Natural killer cell treated with Interleukin-12 subunit alpha and Interleukin-12 subunit beta and Interleukin-15 and Interleukin-18, amount 100 ng/mL, for 72 hours (primary cell): ENCODE data around the gene COL4A1. TPM values are rescaled to one million over a fixed set of nuclear protein-coding genes. Genes with fewer than 3 reads are reported as not detected.

Source experiments
- ATAC-seq, 2 donors: fragments of 150-1000 bp; cut with Tn5 transposase in 1 of 2; sonication (Bioruptor Pico), chemical (Tn5 transposase) in 1 of 2; 2 replicates each; pipeline ENCODE4 v1.10.0; 2021
- DNase-seq: peaks from one replicate; pipeline ENCODE4 v3.0.0; 2022; ENCODE audit warnings: low spot score
- H3K27ac Mint-ChIP-seq, 2 donors: 1 replicate in 1 of 2; 2 replicates in 1 of 2; pipeline ENCODE4 v1.8.0; 2022; ENCODE audit warnings: mixed read lengths in 2 of 2, mild to moderate bottlenecking in 1 of 2, moderate library complexity in 1 of 2
- H3K27me3 Mint-ChIP-seq, 2 donors: 1 replicate in 1 of 2; 2 replicates in 1 of 2; pipeline ENCODE4 v1.8.0; 2022; ENCODE audit warnings: mixed read lengths in 2 of 2
- H3K36me3 Mint-ChIP-seq: one replicate; pipeline ENCODE4 v1.8.0; 2022; ENCODE audit warnings: mixed read lengths
- H3K4me1 Mint-ChIP-seq, 2 donors: 1 replicate in 1 of 2; 2 replicates in 1 of 2; pipeline ENCODE4 v1.8.0; 2022; ENCODE audit warnings: low read depth in 2 of 2, mixed read lengths in 2 of 2, mild to moderate bottlenecking in 1 of 2
- H3K4me3 Mint-ChIP-seq: one replicate; pipeline ENCODE4 v1.8.0; 2022; ENCODE audit warnings: mixed read lengths
- H3K9me3 Mint-ChIP-seq: 2 replicates; pipeline ENCODE4 v1.8.0; 2022; ENCODE audit warnings: mixed read lengths
- total RNA-seq, 2 donors: library from RNA; stranded (reverse); gene quantifications; one replicate each; pipeline ENCODE4 v1.2.3, GENCODE V29; 2022

The COL4A1 gene
- total RNA-seq, 2 donors from 2014 or later, result not detected

DNA sequence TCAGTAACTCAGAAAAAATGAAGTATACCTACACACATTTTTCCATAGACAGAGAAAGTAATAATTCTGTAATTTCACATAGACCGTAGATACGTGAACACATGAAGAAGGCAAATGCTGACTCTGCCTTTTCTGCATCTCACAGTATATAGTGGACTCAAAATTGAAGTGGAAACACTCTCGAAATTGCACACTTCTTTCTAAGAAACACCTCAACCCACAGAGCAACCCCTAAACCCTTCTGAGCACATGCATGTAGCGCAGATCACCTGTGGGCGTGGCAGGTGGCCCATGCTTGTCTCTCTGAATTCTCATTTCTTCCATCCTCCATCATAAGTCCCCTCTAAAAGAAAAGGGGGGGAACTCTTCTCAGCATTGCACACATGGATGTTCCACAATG lies 34.7 kb downstream of the COL4A1 start:
- Mint-ChIP-seq H3K4me1 (no peaks in the 10 kb centered on the region), H3K27ac (no peak overlapping the region), H3K4me3 (no peak overlapping the region), H3K36me3 (no peaks in the 10 kb centered on the region), H3K27me3 (peaks cover 6 to 13% of the 10 kb centered on the region in 2 donors), H3K9me3 (no peaks in the 10 kb centered on the region)
- DNase-seq (no peak), ATAC-seq (no peak)

GRCh38 chr13:110271313-110271712 lies 35.6 kb downstream of the COL4A1 start:
- Mint-ChIP-seq H3K9me3 (no peaks in the 10 kb centered on the region), H3K27me3 (peaks cover 10 to 13% of the 10 kb centered on the region in 2 donors), H3K27ac (no peak overlapping the region), H3K4me3 (no peak overlapping the region), H3K4me1 (no peaks in the 10 kb centered on the region), H3K36me3 (no peaks in the 10 kb centered on the region)
- DNase-seq (no peak), ATAC-seq (no peak)

DNA sequence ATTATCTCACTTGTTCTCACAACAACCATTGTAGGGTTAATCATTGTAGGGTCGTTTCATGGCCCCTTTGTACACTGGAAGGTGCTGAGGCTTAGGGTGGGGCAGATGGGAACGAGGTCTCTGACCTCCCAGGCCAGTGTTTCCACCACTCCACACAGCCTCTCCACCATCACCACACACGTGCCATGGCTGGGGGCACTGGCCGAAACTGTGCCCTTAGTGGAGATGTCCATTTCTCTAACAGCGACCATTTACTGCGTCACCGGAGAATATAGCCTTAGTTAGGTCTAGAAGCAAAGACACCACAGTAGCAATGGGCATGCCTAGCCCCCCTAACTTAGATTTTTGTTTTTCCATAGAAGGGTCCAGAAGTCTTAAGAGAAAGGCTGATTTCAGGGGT lies 36.5 kb downstream of the COL4A1 start:
- Mint-ChIP-seq H3K27ac (no peak overlapping the region), H3K4me3 (no peak overlapping the region), H3K27me3 (peaks cover 9 to 10% of the 10 kb centered on the region in 2 donors), H3K36me3 (no peaks in the 10 kb centered on the region), H3K4me1 (no peaks in the 10 kb centered on the region), H3K9me3 (no peaks in the 10 kb centered on the region)
- ATAC-seq, result no peak
- DNase-seq, result no peak

- H3K4me3 Mint-ChIP-seq, result no peak overlapping the region
- H3K27me3 Mint-ChIP-seq, result peaks cover 9 to 13% of the 10 kb centered on the region in 2 donors
- H3K27ac Mint-ChIP-seq, result no peak overlapping the region
- H3K9me3 Mint-ChIP-seq, result no peaks in the 10 kb centered on the region
- DNase-seq, result no peak
- no peaks in the 10 kb centered on the region for H3K36me3 Mint-ChIP-seq
- H3K4me1 Mint-ChIP-seq, result no peaks in the 10 kb centered on the region
- ATAC-seq, result no peak
Measured at GRCh38 chr13:110269509-110270185, 37.3 kb downstream of the COL4A1 start.

DNA sequence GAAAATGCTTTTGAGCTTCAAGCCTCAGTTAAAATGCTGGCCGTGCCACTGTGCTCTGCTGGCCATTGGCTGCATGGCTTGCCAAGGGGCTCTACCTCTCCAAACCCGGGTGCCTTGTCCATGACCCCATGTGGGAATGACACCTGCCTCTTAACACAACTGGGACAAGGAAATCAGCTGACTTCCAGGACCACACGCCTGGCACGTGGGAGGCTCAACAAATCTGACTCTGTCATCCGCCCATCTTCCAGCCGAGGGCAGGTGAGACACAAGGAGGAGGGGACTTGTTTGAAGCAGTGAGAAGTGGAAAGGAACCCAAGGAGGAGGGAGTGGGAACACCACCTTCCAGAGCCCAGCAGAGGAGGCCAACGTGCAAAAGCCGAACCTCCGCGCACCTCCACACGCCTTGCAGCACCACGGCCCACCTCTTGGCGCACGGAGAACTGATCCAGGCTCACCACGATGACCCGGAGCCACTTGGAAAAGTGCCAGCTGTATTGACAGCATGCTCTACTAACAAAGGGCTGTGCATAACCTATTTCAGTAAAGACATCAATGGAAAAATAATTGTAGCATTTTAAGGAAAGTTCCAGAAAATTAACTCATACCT lies 38.3 kb downstream of the COL4A1 start:
- Mint-ChIP-seq H3K4me3 (no peak overlapping the region), H3K9me3 (no peaks in the 10 kb centered on the region), H3K4me1 (no peaks in the 10 kb centered on the region), H3K36me3 (no peaks in the 10 kb centered on the region), H3K27me3 (peaks cover 12% of the 10 kb centered on the region in 2 donors), H3K27ac (no peak overlapping the region)
- ATAC-seq, result no peak
- no peak for DNase-seq

DNA sequence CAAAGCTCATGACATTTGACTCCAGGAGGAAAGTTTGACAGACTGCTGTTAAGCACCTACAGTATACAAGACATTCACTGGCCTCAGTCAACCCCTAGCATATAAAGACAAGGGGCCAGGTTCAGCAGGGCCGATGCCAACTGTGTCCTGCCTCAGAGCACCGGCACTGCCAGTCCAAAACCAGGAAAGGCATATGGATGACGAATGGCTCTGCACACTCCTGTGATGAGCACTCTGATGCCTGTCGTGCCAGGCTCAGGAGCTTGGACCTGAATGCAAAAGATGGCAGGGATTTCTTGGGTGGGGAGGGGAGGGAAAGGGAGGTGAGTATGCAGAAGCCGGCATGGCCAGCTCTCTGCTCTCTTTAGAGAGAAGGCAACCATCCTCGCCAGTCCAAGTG lies 38.9 kb downstream of the COL4A1 start:
- no peak for DNase-seq
- Mint-ChIP-seq H3K27ac (no peak overlapping the region), H3K27me3 (peaks cover 7 to 12% of the 10 kb centered on the region in 2 donors), H3K4me1 (no peaks in the 10 kb centered on the region), H3K9me3 (no peaks in the 10 kb centered on the region), H3K4me3 (no peak overlapping the region), H3K36me3 (no peaks in the 10 kb centered on the region)
- no peak for ATAC-seq

GRCh38 chr13:110266983-110267382 lies 40.0 kb downstream of the COL4A1 start:
- Mint-ChIP-seq H3K36me3 (no peaks in the 10 kb centered on the region), H3K4me3 (no peak overlapping the region), H3K27me3 (peaks cover 13 to 17% of the 10 kb centered on the region in 2 donors), H3K4me1 (no peaks in the 10 kb centered on the region), H3K9me3 (no peaks in the 10 kb centered on the region), H3K27ac (no peak overlapping the region)
- DNase-seq, result no peak
- no peak for ATAC-seq

DNA sequence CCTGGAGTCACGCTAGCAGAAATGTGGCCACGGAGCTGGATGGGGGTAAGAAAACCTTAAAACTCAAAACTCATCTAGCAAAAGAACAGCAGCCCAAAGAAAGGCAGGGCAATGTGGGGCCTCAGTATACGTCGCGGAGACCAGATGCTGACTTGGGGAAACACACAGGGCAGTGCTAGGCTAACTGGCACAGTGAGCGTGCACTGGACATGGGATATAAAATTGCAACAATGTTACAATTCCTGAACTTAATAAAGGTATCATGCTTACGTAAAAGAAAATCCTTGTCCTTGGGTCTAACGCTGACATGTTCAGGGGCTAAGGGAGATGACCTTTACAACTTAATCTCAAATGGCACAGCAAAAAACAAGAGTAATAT lies 40.5 kb downstream of the COL4A1 start:
- no peaks in the 10 kb centered on the region for H3K36me3 Mint-ChIP-seq
- H3K9me3 Mint-ChIP-seq, result no peaks in the 10 kb centered on the region
- H3K4me3 Mint-ChIP-seq, result no peak overlapping the region
- ATAC-seq (no peak), DNase-seq (no peak)
- peaks cover 13 to 17% of the 10 kb centered on the region in 2 donors for H3K27me3 Mint-ChIP-seq
- H3K4me1 Mint-ChIP-seq, result no peaks in the 10 kb centered on the region
- no peak overlapping the region for H3K27ac Mint-ChIP-seq

- Mint-ChIP-seq H3K9me3 (no peaks in the 10 kb centered on the region), H3K36me3 (no peaks in the 10 kb centered on the region), H3K27me3 (peaks cover 13 to 15% of the 10 kb centered on the region in 2 donors), H3K4me1 (no peaks in the 10 kb centered on the region), H3K27ac (no peak overlapping the region), H3K4me3 (no peak overlapping the region)
- no peak for DNase-seq
- no peak for ATAC-seq
Measured at GRCh38 chr13:110265682-110266430, 41.1 kb downstream of the COL4A1 start.

DNA sequence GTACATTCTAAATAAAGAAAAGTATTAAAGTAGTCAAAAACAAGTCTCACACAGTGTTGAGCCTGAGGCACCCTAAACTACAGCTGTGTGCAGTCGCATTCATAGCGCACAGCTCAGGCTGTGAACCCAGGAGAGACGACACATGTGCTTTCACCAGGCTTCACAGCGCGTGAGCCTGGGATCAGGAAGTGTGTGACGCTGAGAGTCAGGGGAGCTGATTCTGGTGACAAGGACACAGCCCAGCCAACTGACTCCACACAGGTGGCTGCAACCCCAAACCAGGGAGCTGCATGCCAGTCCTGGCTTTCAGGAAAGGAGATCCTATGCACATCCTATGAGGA lies 41.6 kb downstream of the COL4A1 start:
- no peak for DNase-seq
- H3K36me3 Mint-ChIP-seq, result no peaks in the 10 kb centered on the region

DNA sequence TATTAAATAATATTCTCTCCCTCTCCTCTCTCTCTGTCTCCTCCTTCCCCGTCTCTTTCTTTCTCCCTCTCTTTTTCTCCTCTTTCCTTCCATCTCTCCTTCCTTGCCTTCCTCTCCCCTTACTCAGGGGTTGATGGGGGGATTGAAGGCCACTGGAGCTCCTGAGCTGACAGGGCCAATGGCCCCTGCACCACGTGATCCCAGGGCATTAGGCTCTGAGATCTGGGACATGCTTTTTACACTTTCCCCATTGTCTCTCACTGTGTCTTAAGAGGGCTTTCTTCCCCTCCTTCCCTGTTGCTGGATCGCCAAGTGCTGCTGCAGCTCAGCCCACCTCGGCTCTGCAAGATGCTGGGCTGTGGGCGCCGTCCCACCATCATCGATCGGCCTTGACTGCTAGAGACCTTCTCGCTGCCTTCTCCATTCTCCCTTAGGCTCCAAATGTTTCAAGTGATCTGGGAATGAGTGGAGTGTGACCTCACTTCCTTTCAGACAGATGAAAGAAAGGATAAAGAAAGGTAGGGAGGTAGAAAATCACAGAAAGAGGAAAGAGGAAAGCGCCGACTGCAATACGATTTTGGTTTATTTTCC lies 42.2 kb downstream of the COL4A1 start:
- Mint-ChIP-seq H3K4me1 (no peaks in the 10 kb centered on the region), H3K4me3 (no peak overlapping the region), H3K27me3 (peaks cover 17 to 22% of the 10 kb centered on the region in 2 donors), H3K27ac (no peak overlapping the region), H3K36me3 (no peaks in the 10 kb centered on the region), H3K9me3 (no peaks in the 10 kb centered on the region)
- no peak for DNase-seq
- no peak for ATAC-seq

More for the DNA sequence above, 41.6 kb downstream of the COL4A1 start:
- no peak for ATAC-seq
- Mint-ChIP-seq H3K27ac (no peak overlapping the region), H3K4me3 (no peak overlapping the region), H3K4me1 (no peaks in the 10 kb centered on the region), H3K9me3 (no peaks in the 10 kb centered on the region), H3K27me3 (peaks cover 14 to 17% of the 10 kb centered on the region in 2 donors)

DNA sequence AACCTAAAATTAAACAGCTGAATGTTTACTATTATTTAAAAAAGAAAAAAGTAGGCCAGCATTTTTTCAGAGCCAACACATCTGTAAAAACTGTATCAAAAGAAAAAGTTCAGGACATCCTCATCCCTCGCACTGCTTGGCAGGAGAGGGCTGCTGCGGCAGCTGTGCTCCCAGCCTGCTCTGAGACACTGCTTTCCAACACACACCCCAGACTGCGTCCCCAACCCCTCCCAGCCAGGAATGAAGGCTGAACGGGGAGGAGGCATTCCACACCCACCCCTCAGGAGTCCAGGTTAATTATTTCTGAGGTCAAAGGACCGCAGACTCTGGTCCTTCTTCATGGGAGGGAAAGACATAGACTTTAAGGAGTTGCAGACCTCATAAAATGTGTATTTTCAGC lies 43.1 kb downstream of the COL4A1 start:
- Mint-ChIP-seq H3K4me3 (no peak overlapping the region), H3K9me3 (no peaks in the 10 kb centered on the region), H3K36me3 (no peaks in the 10 kb centered on the region), H3K4me1 (no peaks in the 10 kb centered on the region), H3K27ac (no peak overlapping the region), H3K27me3 (peaks cover 21 to 24% of the 10 kb centered on the region in 2 donors)
- no peak for ATAC-seq
- DNase-seq, result no peak

GRCh38 chr13:110263404-110263803 lies 43.6 kb downstream of the COL4A1 start:
- peaks cover 21 to 24% of the 10 kb centered on the region in 2 donors for H3K27me3 Mint-ChIP-seq
- no peak overlapping the region for H3K4me3 Mint-ChIP-seq
- no peaks in the 10 kb centered on the region for H3K4me1 Mint-ChIP-seq
- ATAC-seq, result no peak
- no peak overlapping the region for H3K27ac Mint-ChIP-seq
- no peak for DNase-seq
- no peaks in the 10 kb centered on the region for H3K36me3 Mint-ChIP-seq
- no peaks in the 10 kb centered on the region for H3K9me3 Mint-ChIP-seq
